PC-3 (cell line): ENCODE measurements around the gene ATE1. TPM values are rescaled to one million over a fixed set of nuclear protein-coding genes. Genes with fewer than 3 reads are reported as not detected.

Experiments
- ATAC-seq: fragments of 200-7000 bp; cut with Tn5 transposase; 2 replicates; pipeline ENCODE4 v1.9.1; 2020; ENCODE audit warnings: mild to moderate bottlenecking, moderate library complexity
- Bru-seq: library from RNA; stranded (reverse); fragments of 400-500 nt; gene quantifications from one replicate; lab custom pipeline; 2021; lab: Mats Ljungman, UMichigan
- BruChase-seq, 2 experiments: library from RNA; stranded (reverse); fragments of 400-500 nt; gene quantifications; one replicate each; lab custom pipeline; 2021; lab: Mats Ljungman, UMichigan
- BruUV-seq: library from RNA; stranded (reverse); fragments of 400-500 nt; replicated peaks from 2 replicates; lab custom pipeline; 2021; lab: Mats Ljungman, UMichigan
- CTCF ChIA-PET: fragments of 300-600 bp; sonication (Branson Sonifier 250); formaldehyde crosslinking; loops from one replicate; lab custom pipeline; 2022; ENCODE audit warnings: antibody characterized with exemption; lab: Charles Lee
- POLR2A ChIA-PET: fragments of 300-600 bp; sonication (Branson Sonifier 250); formaldehyde crosslinking; loops from one replicate; lab custom pipeline; 2022; ENCODE audit warnings: antibody characterized with exemption; ENCODE audit not compliant: unreplicated experiment; lab: Charles Lee
- DNase-seq: peaks from one replicate; pipeline ENCODE4 v3.0.0-alpha.2; 2015
- H2AFZ ChIP-seq: fragments of 300-600 bp; sonication (generic); 2 replicates; pipeline ENCODE4 v1.6.0; 2016; ENCODE audit warnings: antibody characterized with exemption, low read length
- H3F3A ChIP-seq: fragments of 300-600 bp; sonication (generic); one replicate; pipeline ENCODE4 v1.6.0; 2017; ENCODE audit warnings: antibody characterized with exemption, low read length, control low read depth, mild to moderate bottlenecking; ENCODE audit not compliant: unreplicated experiment
- H3K27ac ChIP-seq: fragments of 300-600 bp; sonication (generic); 2 replicates; pipeline ENCODE4 v1.5.1; 2016; ENCODE audit warnings: mild to moderate bottlenecking, low read length
- H3K27me3 ChIP-seq: fragments of 300-600 bp; sonication (generic); 2 replicates; pipeline ENCODE4 v1.6.1; 2016; ENCODE audit warnings: low read length, mixed read lengths
- H3K36me3 ChIP-seq: fragments of 300-600 bp; sonication (generic); 2 replicates; pipeline ENCODE4 v1.6.1; 2016; ENCODE audit warnings: low read depth, mixed run types, low read length, mixed read lengths
- H3K4me1 ChIP-seq: fragments of 300-600 bp; sonication (generic); 2 replicates; pipeline ENCODE4 v1.5.1; 2016; ENCODE audit warnings: low read length; ENCODE audit not compliant: insufficient read depth
- H3K4me2 ChIP-seq: fragments of 300-600 bp; sonication (generic); 2 replicates; pipeline ENCODE4 v1.6.0; 2016; ENCODE audit warnings: low read length
- H3K4me3 ChIP-seq: fragments of 300-600 bp; sonication (generic); 2 replicates; pipeline ENCODE4 v1.5.1; 2016; ENCODE audit warnings: mild to moderate bottlenecking, low read length, mixed read lengths
- H3K79me2 ChIP-seq: fragments of 300-600 bp; sonication (generic); 2 replicates; pipeline ENCODE4 v1.6.1; 2017; ENCODE audit warnings: low read length, mixed read lengths
- H3K9ac ChIP-seq: fragments of 300-600 bp; sonication (generic); 2 replicates; pipeline ENCODE4 v1.6.0; 2016; ENCODE audit warnings: mild to moderate bottlenecking, low read length
- H3K9me2 ChIP-seq: fragments of 300-600 bp; sonication (generic); replicated peaks from 2 replicates; pipeline ENCODE4 v1.6.1; 2016; ENCODE audit warnings: mixed run types, low read length, mixed read lengths
- H3K9me3 ChIP-seq: fragments of 300-600 bp; sonication (generic); 2 replicates; pipeline ENCODE4 v1.6.1; 2016; ENCODE audit warnings: low read length, mixed read lengths
- H4K20me1 ChIP-seq: fragments of 300-600 bp; sonication (generic); 2 replicates; pipeline ENCODE4 v1.6.1; 2016; ENCODE audit warnings: low read length, mixed read lengths
- CTCF ChIP-seq: fragments of 300-600 bp; sonication (generic); conservative IDR thresholded peaks from 2 replicates; pipeline ENCODE4 v1.5.1; 2017; ENCODE audit warnings: antibody characterized with exemption, low read depth, mild to moderate bottlenecking, low read length
- EZH2 ChIP-seq: fragments of 300-600 bp; sonication (generic); IDR thresholded peaks from one replicate; pipeline ENCODE4 v1.6.1; 2017; ENCODE audit warnings: antibody characterized with exemption, mild to moderate bottlenecking, low read length; ENCODE audit not compliant: unreplicated experiment
- EZH2phosphoT487 ChIP-seq: fragments of 300-600 bp; sonication (generic); IDR thresholded peaks from 2 replicates; pipeline ENCODE4 v1.6.1; 2018; ENCODE audit warnings: mild to moderate bottlenecking, antibody characterized with exemption, low read length, borderline replicate concordance
- intact Hi-C: fragments of 100-400 bp; cut with micrococcal nuclease; formaldehyde crosslinking; loops from 2 replicates; pipeline ENCODE4 v1.9.0; 2023
- long read RNA-seq: library from polyadenylated mRNA; unstranded; transcript quantifications from one replicate; pipeline ENCODE4 v2.0.0, GENCODE V29; 2021; ENCODE audit not compliant: unreplicated experiment
- total RNA-seq: library from RNA; depleted of rRNA; stranded (reverse); fragments of >200 nt; gene quantifications from 2 replicates; pipeline ENCODE4 v1.2.3, GENCODE V29; 2014; rRNA removed

The ATE1 gene
- total RNA-seq: 7.9 and 12.8 TPM in 2 replicates
- percentile 75 among the genes with signal in this experiment for Bru-seq, nascent RNA
- BruChase-seq, experiment 1, labeled RNA remaining after a 6-hour chase: percentile 68 among the genes with signal in this experiment
- percentile 71 among the genes with signal in this experiment for BruChase-seq, experiment 2, labeled RNA remaining after a 2-hour chase
- long read RNA-seq, full-length matches to known transcripts: 25 of 58 reads
- long read RNA-seq, partial matches to known transcripts: 5 of 58 reads
- long read RNA-seq, other reads (novel, unspliced or antisense): 28 of 58 reads

GRCh38 chr10:121927841-121928527, at the start of gene ATE1:
Gene ATE1 (minus strand): TSS chr10:121928031. CDS start chr10:121927949, 82 bp downstream.
- DNase-seq: peak; percentile 84
- peak; percentile 81 for ATAC-seq
- ChIA-PET CTCF (interaction anchor here (0.6 kb wide), 1 partner anchor 116 kb away, joined by 3 read pairs; no protein-coding TSS in a partner anchor), POLR2A (interaction anchor here (0.5 to 0.6 kb wide), 3 partner anchors 16 to 305 kb away, joined by 3 to 11 read pairs (median 3); no protein-coding TSS in a partner anchor)
- peak within 1 kb of the TSS; percentile 89 for H2AFZ ChIP-seq
- peaks cover 12% of the 10 kb centered on the region for H3K4me1 ChIP-seq
- peak within 1 kb of the TSS; percentile 100 for H3K9ac ChIP-seq
- H4K20me1 ChIP-seq: no peaks in the 10 kb centered on the region
- H3K79me2 ChIP-seq: peaks cover 54% of the 10 kb centered on the region
- H3F3A ChIP-seq: no peaks in the 10 kb centered on the region
- H3K27me3 ChIP-seq: no peaks in the 10 kb centered on the region
- no peaks in the 10 kb centered on the region for H3K9me2 ChIP-seq
- H3K9me3 ChIP-seq: no peaks in the 10 kb centered on the region
- TF ChIP-seq CTCF: no peak
- TF ChIP-seq EZH2: no peak
- TF ChIP-seq EZH2phosphoT487: no peak
- peak within 1 kb of the TSS; percentile 94 for H3K27ac ChIP-seq
- H3K4me2 ChIP-seq: peak within 1 kb of the TSS; percentile 99
- no peaks in the 10 kb centered on the region for H3K36me3 ChIP-seq
- H3K4me3 ChIP-seq: peak within 1 kb of the TSS; percentile 77
- no TSS peak for BruUV-seq
- intact Hi-C loops: loop anchor here (1.0 to 2.0 kb wide), 3 partner anchors 29 to 185 kb away; no protein-coding TSS in a partner anchor

GRCh38 chr10:121976607-121977006, 48.8 kb upstream of the ATE1 start:
- Histone ChIP-seq H3F3A (no peaks in the 10 kb centered on the region), H3K4me2 (no peak overlapping the region), H3K9me3 (no peaks in the 10 kb centered on the region), H3K36me3 (no peaks in the 10 kb centered on the region), H3K4me3 (no peak overlapping the region), H3K27me3 (no peaks in the 10 kb centered on the region), H3K9ac (no peak overlapping the region), H3K9me2 (no peaks in the 10 kb centered on the region), H3K4me1 (peaks cover 7% of the 10 kb centered on the region; the same call in 1 of the 2 replicates), H2AFZ (no peak overlapping the region), H4K20me1 (0 out of 2 replicates have a peak, but pooled peaks cover 4% of the 10 kb centered on the region), H3K27ac (no peak overlapping the region), H3K79me2 (peaks cover 25% of the 10 kb centered on the region)
- no TSS peak for BruUV-seq
- ATAC-seq (no peak), DNase-seq (no peak)
- CTCF ChIA-PET: no interaction called here
- TF ChIP-seq CTCF (no peak), EZH2 (no peak), EZH2phosphoT487 (no peak)
- intact Hi-C loops: no loop called here
- POLR2A ChIA-PET: no interaction called here
